ENCODE measurements around the gene ZNF362.
"Not testable (repeated sequence)": the region's sequence is repeated elsewhere in the genome, so short reads cannot be mapped to it uniquely, and the experiment has no call there.

ZNF362 gene, protein sequence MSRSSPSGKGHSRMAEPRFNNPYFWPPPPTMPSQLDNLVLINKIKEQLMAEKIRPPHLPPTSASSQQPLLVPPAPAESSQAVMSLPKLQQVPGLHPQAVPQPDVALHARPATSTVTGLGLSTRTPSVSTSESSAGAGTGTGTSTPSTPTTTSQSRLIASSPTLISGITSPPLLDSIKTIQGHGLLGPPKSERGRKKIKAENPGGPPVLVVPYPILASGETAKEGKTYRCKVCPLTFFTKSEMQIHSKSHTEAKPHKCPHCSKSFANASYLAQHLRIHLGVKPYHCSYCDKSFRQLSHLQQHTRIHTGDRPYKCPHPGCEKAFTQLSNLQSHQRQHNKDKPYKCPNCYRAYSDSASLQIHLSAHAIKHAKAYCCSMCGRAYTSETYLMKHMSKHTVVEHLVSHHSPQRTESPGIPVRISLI

DNA sequence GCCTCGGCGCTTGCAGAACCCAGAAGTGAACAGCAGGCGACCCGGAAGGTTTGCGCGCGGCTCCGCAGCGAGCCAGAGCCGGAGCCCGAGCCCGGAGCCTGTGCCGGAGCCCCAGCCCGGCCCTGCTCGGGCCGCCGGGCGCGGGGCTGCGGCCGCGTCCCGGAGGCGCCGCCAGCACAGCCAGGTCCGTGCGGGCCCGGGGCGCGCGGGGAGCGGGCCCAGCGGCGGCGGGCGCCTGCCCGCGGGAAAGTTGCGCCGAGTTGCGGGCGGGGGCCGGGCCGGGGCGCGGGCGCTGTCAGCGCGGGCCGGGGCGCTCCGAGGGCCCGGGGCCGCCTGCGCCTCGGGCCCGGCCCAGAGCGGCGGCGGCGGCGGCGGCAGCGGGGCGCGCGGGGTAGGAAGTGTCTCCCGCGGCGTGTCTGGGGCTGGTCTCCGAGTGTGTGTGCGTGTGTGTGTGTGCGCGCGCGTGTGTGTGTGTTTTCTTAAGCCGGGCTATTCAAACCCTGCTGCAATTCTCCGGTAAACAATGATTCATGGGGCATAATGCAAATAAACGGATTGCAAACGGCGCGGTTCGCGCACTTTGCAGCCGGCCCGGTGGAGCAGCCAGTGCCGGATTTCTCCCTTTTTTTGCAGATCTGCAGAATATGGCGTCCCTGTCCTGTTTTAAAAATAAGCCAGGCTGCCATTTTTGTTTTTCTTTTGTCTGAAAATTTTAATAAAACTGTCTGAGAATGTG, at the start of gene ZNF362:
TSS of gene ZNF362 (plus strand) at position 22 of the 736 bp plus-strand sequence. CDS start 14,083 bp downstream, outside the sequence.
- peak; percentile 79 for DNase-seq (ENCODE audit: low spot score)

DNA sequence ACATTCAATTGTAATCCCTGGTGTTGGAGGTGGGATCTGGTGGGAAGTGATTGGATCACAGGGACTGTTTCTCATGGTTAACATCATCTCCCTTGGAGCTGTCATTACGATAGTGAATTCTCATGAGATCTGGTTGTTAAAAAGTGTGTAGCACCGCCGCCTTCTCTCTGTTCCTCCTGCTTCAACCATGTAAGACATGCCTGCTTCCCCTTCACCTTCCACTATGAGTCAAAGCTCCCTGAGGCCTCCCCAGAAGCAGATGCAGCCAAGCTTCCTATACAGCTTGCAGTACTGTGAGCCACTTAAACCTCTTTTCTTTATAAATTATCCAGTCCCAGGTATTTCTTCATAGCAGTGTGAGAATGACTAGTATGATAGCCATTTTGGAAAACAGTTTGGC, 44.3 kb upstream of the ZNF362 start:
- no peak for DNase-seq (ENCODE audit: low spot score)

DNA sequence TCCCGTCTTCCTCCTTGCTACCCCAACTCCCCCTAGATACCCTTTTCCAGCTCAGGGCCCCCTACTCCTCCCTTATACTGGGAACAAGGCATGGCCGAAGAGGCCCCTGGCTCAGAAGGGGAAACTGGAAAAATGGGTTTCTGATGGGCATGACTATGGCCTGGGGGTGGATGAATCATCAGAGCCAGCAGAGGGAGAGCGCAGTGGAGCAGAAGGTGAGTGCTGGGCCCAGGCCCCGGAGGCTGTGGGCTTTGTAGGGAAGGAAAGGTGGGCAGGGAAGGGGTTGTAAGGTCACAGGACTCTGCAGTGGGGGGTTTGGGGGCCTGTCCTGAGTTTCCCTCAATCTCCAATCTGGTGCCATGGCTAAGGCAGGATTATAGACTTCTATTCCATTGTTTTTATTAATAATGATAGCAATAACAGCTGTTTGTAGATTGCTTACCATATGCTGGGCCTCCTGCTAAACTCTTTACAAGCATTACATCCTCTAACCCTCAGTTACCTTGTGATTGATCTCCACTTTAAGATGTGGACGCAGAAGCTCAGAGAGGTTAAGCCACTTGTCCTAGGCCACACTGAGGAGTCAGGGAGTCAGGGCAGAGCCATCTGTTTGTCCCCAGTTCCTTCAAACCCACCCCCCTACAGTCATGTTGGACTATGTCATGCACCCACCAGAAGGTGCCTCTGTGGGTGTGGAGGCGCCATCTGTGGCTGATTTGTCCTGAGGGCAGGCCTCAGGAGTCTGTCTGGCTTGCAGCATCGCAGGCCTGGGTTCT, 36.2 kb upstream of the ZNF362 start:
- DNase-seq (ENCODE audit: low spot score) = no peak

DNA sequence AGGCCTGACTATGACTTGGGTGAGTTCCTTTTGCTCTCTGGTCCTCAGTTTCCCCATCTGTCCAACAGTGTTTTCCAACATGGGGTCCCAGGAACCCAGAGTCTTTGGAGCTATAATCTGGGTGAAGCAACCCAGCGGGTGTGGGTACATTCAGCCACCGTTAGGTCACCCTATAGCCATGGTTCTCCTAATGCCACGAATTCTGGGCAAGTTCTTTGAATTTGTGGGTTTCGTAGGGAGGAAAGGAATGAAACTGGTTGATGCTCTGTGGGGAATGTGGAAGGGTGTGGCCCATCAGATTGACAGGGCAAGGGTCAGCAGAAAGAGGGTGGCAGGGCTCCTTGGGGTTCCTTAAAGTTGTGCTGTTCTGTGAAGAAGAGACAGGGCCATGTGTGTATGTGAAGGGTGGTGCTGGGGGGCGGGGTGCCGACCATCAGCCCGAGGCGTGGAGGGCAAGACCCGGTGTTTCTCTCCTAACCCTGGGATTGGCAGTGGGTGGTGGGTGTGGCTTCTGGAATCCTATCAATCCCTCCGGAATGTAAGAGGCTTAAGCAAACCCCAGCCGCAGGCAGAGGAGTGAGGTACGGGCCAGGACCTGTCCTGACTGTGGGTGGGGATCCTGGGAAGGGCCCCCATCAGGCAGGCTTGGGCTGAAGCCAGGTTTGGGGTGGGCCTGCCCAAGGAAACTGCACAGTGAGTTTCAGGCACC, 35.5 kb upstream of the ZNF362 start:
- no peak for DNase-seq (ENCODE audit: low spot score)

DNA sequence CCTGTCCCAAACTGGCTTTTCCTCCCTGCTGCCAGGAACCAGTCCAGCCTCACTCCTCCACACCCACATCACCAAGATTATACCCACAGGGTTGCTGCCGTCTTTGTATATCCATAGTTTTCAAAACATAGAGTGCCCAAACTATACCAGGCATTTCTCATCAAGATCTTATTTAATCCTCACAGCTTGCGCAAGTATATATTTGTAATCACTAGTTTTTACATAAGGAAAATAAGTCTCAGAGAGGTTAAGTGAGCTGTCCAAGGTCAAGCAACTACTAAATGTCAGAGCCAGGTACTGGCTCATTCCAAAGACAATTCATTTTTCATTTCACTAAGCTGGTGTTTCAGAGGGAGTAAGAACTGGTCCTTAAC, 34.9 kb upstream of the ZNF362 start:
- no peak for DNase-seq (ENCODE audit: low spot score)

DNA sequence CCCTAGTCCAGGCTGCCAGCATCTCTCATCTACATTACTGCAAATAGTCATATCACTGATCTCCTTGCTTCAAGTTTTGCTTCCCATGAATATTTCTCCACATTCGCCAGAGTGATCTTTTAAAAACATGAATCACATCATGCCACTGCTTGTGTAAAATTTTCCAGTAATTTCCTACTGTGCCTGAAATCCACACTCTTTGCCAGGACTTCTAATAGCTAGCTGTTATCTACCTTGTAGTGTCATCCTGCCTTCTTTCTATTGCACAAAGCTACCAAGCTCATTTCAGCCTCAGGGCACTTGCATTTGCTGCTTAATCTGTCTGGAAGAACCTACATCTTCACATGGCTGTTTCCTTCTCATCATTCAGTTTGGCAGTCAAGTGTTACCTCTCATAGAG, 33.9 kb upstream of the ZNF362 start:
- no peak for DNase-seq (ENCODE audit: low spot score)

DNA sequence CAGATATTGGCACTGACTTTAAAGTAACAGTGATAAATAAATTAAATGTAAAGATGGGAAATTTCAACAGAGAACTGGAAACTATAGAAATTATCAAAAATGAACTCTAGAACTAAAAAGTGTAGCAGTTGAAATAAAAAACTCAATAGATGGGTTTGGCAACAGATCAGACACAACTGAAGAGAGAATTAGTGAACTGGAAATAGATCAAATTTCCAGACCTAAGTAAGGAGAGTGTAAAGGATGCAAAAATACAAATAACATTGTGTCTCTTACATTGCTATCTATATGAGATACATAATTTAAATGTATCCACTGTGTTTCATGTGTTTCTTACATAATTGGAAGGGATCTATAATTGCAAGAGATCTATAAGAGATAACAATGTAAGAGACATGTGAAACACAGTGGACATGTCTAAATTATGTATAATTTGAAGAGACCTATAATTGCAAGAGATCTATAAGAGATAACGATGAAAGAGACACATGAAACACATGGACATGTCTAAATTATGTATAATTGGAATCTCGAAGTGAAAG, 32.1 kb upstream of the ZNF362 start:
- no peak for DNase-seq (ENCODE audit: low spot score)

DNA sequence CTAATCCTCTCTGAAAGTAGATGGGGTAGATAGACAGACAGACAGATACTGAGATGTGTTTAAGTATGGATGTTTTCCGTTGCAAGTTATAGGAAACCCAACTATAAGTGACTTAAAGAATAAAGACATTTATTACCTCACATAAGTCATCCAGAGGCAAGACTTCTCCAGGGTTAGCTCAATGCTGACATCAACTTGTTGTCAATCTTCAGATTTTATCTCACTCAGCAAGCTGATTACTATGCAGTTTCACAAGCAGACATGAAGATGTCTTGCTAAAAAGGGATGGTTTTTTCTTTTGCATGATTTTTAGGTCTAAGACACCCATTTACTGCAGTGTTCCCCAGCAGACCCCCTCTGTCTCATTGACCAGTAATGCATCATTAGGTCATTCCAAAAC, 30.7 kb upstream of the ZNF362 start:
- no peak for DNase-seq (ENCODE audit: low spot score)

DNA sequence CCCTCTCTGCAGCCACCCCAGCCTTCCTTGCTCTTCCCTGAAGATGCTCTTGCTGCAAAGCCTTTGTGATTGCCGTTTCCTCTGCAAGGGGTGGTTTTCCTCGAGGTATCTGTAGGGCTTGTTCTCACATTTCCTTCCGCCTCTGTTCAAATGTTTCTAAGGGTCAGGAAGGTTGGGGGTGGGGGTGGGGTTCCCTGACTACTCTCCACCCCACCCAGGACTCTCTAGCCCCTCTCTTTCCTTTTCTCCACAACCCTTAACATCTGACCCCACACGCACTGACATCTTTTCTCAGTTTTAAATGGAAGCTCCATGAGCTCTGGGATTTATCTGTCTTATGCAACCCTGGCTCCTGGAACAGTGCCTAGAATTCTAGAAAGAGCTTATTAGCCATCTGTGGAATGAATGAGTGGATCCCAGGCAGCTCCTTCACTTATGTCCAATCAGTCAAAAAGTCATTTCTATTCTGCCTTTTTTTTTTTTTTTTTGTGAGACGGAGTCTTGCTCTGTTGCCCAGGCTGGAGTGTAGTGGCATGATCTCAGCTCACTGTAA, 27.3 kb upstream of the ZNF362 start:
- DNase-seq (ENCODE audit: low spot score) = no peak

DNA sequence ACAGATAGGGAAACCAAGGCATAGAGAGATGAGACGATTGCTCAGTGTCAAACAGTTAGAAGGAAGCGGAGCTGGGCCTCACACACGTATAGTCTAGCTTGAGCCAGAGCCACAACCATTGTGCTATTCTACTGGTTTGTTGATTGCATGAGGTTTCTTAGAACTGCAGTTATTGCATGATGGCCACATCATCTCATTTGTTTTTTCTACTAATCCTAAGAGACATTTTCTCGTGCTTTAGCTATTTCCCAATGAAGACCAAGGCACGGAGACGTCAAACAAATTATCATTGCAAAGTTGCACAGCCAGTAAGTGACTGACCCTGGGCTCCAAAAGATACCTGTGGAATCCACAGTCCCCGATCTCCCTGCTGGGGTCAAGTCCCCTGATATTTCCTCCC, 25.1 kb upstream of the ZNF362 start:
- DNase-seq (ENCODE audit: low spot score) = no peak

DNA sequence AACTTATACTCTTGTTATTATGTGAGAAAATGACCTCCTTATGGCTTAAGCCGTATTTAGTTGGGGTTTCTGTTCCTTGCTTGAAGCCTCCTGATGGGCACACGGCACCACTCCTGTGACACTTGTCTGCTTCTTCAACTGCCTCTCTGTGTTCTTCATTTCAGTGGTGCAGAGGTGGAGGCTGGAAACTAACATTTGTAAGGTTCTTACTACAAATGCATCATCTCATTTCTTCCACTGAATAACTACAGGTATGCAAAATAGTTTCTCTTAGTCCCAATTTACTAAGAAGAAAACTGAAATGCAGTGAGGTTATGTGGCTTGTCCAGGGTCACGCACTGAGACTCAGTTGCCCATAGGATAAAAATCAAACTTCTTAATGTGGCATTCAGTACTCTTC, 23.6 kb upstream of the ZNF362 start:
- no peak for DNase-seq (ENCODE audit: low spot score)

DNA sequence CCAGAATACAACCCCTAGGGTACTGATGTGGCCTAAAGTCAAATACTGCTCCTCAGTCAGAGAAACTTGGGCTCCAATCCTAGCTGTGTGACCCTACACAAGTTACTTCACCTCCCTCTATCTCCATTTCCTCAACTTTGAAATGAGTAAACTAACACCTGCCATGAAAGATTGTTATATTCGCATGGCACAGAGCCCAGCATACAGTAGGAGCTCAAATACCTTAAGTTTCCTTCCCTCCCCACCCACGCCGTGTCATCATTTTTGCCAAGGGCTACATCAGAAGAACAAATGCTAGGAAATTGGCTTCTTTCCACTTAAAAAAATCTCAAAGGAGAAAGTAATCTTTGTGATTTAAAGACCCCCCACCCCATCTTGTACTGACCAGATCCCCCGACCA, 22.2 kb upstream of the ZNF362 start:
- no peak for DNase-seq (ENCODE audit: low spot score)

DNA sequence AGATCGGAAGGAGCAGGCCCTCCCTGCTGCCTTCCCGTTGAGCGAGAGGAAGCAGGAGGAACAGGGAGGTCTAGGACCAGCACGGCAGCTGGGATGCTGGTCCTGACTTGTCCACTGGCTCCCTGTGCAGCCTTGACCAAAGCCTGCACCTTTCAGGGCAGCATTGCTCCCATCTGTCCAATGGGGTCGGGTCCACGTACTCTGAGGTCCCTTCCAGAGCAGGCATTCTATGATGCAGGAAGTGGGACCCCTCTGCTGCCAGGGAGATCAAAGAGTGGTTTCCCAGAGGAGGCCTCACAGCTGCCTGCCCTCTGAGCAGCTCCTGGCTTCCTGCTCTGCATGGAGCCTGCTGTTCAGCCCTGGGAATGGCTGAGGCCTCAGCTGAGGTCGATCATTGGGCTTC, 21.7 kb upstream of the ZNF362 start:
- DNase-seq (ENCODE audit: low spot score) = no peak

DNA sequence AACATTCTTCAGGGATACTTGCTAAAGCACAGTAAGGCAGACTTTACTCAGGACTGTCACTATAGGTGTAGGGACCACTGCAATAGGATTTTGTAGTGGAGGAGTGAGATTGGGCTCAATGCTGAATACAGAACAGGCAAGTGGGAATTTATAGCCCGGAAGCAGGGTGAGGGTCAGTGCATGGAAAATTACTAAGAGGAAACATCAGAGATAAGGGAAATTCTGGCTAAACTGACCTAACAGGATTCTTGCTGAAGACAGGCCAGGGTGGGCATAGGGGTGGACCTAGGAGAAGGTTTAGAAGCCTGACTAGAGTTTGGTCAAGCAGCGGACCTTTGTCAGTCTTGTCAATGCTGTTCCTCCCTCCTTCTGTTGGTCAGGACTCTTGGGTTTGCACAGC, 20.8 kb upstream of the ZNF362 start:
- no peak for DNase-seq (ENCODE audit: low spot score)

DNA sequence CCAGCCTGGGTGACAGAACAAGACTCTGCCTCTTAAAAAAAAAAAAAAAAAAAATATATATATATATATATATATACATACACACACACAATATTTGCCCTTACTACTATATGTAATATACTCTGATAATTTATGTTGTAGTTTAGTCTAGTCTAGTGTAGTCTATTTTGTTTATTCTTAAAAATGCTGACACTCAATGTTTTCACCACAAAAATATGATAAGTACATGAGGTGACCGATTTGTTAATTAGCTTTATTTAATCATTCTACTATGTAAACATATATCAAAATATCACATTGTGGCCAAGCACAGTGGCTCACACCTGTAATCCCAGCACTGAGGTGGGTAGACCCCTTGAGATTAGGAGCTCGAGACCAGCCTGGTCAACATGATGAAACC, 19.8 kb upstream of the ZNF362 start:
- no peak for DNase-seq (ENCODE audit: low spot score)

DNA sequence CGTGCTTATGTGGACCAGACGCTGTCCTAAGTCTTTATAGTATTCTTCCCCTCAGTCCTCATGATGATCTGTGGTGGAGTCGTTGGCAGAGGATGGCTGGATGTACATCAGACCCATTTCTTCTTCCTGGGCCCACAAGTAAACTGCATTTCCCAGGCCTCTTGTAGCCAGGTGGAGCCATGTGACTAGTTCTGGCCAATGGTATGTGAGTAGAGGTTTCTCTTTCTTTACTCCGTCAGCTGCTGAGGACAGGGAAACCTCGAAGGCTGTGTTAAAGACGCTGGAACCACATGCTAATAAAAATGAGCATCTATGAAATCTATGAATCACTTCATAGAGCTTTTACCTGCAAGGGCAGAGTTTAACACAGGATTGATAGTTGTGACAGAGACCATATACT, 18.7 kb upstream of the ZNF362 start:
- no peak for DNase-seq (ENCODE audit: low spot score)

DNA sequence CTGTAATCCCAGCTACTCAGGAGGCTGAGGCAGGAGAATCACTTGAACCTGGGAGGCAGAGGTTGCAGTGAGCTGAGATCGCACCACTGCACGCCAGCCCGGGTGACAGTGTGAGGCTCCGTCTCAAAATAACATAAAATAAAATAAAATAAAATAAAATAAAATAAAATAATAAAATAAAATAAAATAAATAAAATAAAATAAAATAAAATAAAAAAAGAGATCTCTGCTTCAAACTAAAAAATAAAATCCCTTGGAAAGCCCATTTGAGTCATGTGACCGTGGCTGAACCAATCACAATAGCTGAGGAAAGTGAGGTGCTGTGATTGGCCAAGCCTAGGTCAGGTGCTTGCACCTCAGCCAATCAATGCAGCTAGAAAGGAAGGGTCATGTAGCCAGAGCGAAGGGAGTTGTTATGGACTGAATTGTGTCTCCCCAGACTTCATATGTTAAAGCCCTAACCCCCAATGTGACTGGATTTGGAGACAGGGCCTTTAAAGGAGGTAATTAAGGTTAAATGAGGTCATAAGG, 18.0 kb upstream of the ZNF362 start:
- not testable (repeated sequence) for DNase-seq (ENCODE audit: low spot score)

DNA sequence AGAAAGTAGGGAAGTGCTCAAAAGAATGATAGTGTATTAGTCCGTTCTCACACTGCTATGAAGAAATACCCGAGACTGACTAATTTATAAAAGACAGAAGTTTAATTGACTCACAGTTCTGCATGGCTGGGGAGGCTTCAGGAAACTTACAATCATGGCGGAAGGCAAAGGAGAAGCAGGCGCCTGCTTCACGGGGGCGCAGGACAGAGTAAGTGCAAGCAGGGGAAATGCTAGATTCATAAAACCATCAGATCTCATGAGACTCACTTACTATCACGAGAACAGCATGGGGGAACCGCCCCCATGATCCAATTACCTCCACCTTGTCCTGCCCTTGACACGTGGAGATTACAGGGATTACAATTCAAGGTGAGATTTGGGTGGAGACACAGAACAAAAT, 16.9 kb upstream of the ZNF362 start:
- DNase-seq (ENCODE audit: low spot score) = not testable (repeated sequence)

DNA sequence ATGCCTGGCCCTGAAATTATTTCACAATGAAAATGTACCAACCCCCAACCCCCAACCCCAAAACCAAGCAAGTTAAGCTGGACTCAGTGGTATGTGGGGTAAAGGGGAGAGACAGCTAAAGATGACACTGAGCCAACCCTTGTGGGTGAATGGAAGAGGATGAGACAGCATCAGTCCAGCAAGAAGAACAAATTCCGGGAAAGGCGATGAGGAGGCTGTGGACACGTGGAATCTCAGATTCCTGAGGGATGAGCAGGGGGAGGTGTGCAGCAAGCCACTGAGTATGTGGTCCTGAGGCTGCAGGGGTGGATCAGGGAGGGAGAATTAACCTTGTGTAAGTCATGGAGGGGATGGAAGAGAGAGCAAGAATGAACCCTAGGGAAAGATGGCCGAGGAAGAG, 14.4 kb upstream of the ZNF362 start:
- DNase-seq (ENCODE audit: low spot score) = no peak

DNA sequence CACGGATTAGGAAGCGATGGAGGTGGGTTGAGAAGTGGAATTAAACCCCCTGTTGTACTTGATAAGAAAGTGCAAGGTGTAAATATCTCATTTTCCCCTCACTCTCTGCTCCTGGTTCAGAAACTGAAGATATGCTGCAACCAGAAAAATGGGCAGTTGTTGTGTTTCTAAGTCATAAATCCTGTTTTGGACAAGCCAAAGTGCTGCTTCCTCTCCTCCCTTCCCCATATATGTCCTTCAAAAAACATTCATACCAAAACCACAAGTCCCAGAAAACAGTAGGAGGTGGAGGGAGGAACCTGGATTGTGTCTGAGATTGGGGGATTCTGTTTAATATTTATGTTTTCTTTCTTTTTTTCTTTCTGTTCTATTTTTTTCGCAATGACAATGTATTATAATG, 13.6 kb upstream of the ZNF362 start:
- DNase-seq (ENCODE audit: low spot score) = no peak

DNA sequence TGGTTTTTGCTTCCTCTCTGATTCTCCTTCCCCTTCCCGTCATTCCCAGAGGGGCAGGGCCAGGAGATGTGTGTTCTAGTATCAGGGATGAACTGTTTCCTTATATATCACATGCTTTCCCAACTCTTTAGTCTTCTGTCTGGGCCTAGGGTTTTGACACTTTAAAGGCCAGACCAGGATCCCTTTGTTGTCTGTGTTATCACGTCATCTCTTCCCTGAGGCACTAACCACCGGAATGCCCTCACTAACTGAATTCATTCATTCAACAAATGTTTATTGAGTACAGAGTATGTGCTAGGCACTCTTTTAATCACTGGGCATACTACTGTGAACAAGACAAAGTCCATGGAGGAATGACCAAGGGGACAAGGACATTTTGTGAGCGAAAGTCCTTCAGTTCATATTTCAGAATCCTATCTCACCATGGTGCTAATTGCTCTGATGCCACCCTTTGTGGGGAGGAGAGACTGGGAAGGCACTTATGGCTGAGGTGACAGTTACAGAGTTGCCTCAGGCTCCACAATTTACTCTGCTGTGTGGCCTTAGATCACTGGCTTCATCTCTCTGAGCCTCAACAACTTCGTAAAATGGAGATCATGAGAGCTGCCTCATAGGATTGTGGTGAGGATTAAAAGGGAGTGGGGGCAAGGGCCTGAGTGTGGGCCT, 12.0 kb upstream of the ZNF362 start:
- no peak for DNase-seq (ENCODE audit: low spot score)

All from HuH-7.5 (cell line).